ENCODE measurements around the gene ANKRD6.

DNA sequence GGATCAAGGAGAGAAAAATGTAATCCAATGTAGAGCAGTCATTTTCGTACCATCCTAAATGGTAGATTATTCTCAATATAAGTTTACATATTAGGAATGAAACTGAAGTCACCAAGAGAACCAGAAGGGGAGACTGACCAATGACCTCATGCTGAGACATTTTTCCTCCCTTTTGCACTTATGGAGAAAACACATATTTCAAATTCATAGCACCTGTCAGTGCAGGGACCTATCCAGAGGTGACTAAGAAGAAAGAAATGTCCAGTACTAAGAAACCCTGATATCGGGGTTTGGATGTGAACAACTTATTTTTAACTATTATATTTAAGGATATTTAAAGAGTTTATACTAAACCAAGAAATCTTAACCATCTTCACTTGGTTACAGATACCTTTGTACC lies 222.2 kb downstream of the ANKRD6 start:
- TF ChIP-seq, protein P1, sequence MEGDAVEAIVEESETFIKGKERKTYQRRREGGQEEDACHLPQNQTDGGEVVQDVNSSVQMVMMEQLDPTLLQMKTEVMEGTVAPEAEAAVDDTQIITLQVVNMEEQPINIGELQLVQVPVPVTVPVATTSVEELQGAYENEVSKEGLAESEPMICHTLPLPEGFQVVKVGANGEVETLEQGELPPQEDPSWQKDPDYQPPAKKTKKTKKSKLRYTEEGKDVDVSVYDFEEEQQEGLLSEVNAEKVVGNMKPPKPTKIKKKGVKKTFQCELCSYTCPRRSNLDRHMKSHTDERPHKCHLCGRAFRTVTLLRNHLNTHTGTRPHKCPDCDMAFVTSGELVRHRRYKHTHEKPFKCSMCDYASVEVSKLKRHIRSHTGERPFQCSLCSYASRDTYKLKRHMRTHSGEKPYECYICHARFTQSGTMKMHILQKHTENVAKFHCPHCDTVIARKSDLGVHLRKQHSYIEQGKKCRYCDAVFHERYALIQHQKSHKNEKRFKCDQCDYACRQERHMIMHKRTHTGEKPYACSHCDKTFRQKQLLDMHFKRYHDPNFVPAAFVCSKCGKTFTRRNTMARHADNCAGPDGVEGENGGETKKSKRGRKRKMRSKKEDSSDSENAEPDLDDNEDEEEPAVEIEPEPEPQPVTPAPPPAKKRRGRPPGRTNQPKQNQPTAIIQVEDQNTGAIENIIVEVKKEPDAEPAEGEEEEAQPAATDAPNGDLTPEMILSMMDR (IDR thresholded peaks at IDR 0.05 in 4 of 5, conservative IDR thresholded peaks at IDR 0.05 in 1 of 5), result no peak
- no peak for TF ChIP-seq POLR2A (IDR thresholded peaks at IDR 0.05)
